Measurements from ENCODE around the gene ACTN2.

The ACTN2 gene

DNA sequence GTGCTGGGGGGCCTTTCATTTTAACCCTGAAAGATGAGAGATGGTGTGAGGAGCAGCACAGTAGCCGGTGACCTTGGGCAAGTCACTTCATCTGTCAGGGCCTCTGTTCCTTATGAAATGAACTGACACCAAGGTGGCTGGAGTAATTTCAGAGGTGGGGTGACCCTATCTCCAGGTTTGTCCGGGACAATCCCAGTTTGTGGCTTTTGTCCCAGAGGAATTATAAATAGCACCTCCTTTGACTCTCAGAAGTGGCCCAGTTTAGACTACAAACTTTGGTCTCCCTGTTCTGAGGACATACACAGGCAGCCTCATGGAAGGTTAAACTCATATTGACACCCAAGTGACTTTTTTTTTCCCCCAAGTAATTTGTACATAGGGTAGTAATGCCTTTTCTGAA lies 14.6 kb downstream of the ACTN2 start:
- peak overlapping the region; percentile 5 for H3K9ac ChIP-seq (ENCODE audit: insufficient read length)
- peak overlapping the region; percentile 97; the same call in 1 of the 2 replicates for H3K27ac ChIP-seq
- no peak overlapping the region for H3K4me3 ChIP-seq
- peaks cover 3% of the 10 kb centered on the region; the same call in 1 of the 2 replicates for H3K36me3 ChIP-seq (ENCODE audit: insufficient read depth, low read length)
- H3K9me3 ChIP-seq (ENCODE audit: low read depth, low read length), result no peaks in the 10 kb centered on the region
- DNase-seq (ENCODE audit: low read depth, low spot score), result no peak
- TF ChIP-seq POLR2AphosphoS5 (IDR thresholded peaks at IDR 0.05; ENCODE audit: borderline replicate concordance, low read depth, low read length), result no peak
- no peak for TF ChIP-seq EZH2 (IDR thresholded peaks at IDR 0.05)
- TF ChIP-seq FOXP2 (optimal IDR thresholded peaks at IDR 0.05; ENCODE audit: control extremely low read depth, extremely low read length, insufficient read depth), result no peak

DNA sequence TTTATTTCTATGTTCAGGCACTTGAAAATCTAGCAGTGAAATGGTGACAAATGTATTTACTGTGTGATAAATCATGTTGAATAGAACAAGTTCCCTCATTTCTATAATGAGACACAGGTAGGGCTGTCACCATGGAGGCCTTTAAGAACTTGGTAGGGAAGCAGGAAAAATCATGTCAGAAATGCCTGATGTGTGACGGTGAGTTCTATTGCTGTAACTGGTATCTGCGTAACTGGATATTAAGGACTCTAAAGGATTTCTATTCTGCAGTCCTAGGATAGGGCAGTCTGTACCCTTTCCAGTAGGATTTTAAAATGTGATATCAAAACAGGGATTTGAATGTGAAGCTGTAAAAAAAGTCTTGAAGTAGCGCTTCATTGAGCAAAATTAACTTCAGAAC lies 15.5 kb downstream of the ACTN2 start:
- Histone ChIP-seq H3K9ac (ENCODE audit: insufficient read length) (peak overlapping the region; percentile 63), H3K36me3 (ENCODE audit: insufficient read depth, low read length) (peaks cover 3% of the 10 kb centered on the region; the same call in 1 of the 2 replicates), H3K4me3 (peak overlapping the region; percentile 70), H3K27ac (peak overlapping the region; percentile 97), H3K9me3 (ENCODE audit: low read depth, low read length) (no peaks in the 10 kb centered on the region)
- TF ChIP-seq POLR2AphosphoS5 (IDR thresholded peaks at IDR 0.05; ENCODE audit: borderline replicate concordance, low read depth, low read length) (no peak), EZH2 (IDR thresholded peaks at IDR 0.05) (no peak), FOXP2 (optimal IDR thresholded peaks at IDR 0.05; ENCODE audit: control extremely low read depth, extremely low read length, insufficient read depth) (no peak)
- no peak for DNase-seq (ENCODE audit: low read depth, low spot score)

DNA sequence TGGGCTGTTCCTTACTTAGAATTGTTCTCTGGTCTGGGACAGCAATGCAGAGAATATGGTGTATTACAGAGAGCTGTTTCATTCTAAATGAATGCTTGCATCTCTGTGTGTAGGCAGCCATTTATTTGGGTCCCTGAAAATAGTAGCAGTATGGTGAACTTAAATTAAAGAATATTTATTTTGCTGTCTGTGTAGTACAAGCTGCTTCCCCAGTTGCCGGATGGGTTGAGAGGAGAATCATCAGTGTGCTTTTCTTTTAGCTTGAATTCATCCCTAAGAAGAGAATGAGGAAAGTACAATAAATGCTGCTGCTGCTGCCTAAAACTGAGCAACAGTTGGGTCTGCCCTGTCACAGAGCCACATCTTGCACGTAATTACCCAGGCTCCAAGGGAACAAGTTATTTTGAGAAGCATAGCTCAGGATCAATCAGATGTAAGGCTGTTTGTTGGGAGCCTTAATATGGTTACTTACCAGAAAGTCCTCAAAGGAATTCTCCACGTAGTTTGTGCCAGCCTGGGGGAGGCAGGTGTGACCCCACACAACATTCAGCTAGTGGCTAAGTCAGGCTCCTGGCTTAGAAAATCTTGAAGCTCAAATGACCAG lies 16.6 kb downstream of the ACTN2 start:
- DNase-seq (ENCODE audit: low read depth, low spot score), result no peak
- peak overlapping the region; percentile 97 for H3K27ac ChIP-seq
- H3K36me3 ChIP-seq (ENCODE audit: insufficient read depth, low read length), result peaks cover 4% of the 10 kb centered on the region; the same call in 1 of the 2 replicates
- no peaks in the 10 kb centered on the region for H3K9me3 ChIP-seq (ENCODE audit: low read depth, low read length)
- H3K9ac ChIP-seq (ENCODE audit: insufficient read length), result peak overlapping the region; percentile 49
- TF ChIP-seq POLR2AphosphoS5 (IDR thresholded peaks at IDR 0.05; ENCODE audit: borderline replicate concordance, low read depth, low read length) (no peak), FOXP2 (optimal IDR thresholded peaks at IDR 0.05; ENCODE audit: control extremely low read depth, extremely low read length, insufficient read depth) (no peak), EZH2 (IDR thresholded peaks at IDR 0.05) (no peak)
- H3K4me3 ChIP-seq, result peak overlapping the region; percentile 70

DNA sequence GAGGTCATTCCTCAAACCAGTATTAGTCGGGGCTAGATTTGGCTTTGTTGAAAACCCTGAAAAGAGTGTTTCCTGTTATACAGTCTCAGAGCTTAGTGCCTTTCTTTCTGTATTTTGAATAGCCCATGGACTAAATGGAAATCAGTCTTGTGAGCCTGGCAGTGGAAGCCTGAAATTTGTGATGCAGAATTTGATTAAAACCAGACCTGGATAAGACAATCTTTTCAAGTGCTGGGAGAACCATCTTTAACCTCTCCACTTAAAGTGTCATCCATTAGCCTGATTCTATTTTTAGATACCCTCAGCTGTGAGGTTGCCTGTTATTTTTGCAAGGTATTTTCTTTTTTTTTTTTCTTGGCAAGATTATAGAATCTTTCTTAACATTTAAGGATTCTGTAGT lies 19.5 kb downstream of the ACTN2 start:
- TF ChIP-seq EZH2 (IDR thresholded peaks at IDR 0.05) (no peak), POLR2AphosphoS5 (IDR thresholded peaks at IDR 0.05; ENCODE audit: borderline replicate concordance, low read depth, low read length) (peak; percentile 23; the same call in 1 of the 2 replicates)
- peak overlapping the region; percentile 39 for H3K9ac ChIP-seq (ENCODE audit: insufficient read length)
- peak overlapping the region; percentile 84 for H3K27ac ChIP-seq
- no peaks in the 10 kb centered on the region for H3K9me3 ChIP-seq (ENCODE audit: low read depth, low read length)
- peak overlapping the region; percentile 47 for H3K4me3 ChIP-seq
- peaks cover 8% of the 10 kb centered on the region; the same call in 1 of the 2 replicates for H3K36me3 ChIP-seq (ENCODE audit: insufficient read depth, low read length)
- DNase-seq (ENCODE audit: low read depth, low spot score), result no peak

DNA sequence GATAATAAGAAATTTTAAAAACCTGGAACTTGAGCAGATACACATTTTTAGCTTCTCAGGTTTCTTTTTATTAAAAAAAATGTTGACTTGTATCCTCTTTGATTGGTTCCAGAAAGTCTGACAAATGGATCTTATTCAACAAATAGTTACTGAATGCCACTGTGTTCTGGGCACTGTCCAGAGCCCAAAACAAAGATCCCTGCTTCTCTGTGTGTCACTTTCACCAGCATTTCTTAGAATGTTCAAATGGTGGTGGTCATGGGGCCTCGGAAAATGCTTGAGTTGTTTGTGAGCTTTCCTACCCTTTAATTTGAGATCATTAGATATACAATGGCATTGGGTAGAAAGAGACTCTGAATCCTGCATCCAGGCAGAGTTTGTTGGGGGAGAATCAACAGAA lies 19.9 kb downstream of the ACTN2 start:
- no peak for TF ChIP-seq EZH2 (IDR thresholded peaks at IDR 0.05)
- TF ChIP-seq POLR2AphosphoS5 (IDR thresholded peaks at IDR 0.05; ENCODE audit: borderline replicate concordance, low read depth, low read length), result no peak
- TF ChIP-seq FOXP2 (optimal IDR thresholded peaks at IDR 0.05; ENCODE audit: control extremely low read depth, extremely low read length, insufficient read depth), result no peak
- no peak for DNase-seq (ENCODE audit: low read depth, low spot score)
- Histone ChIP-seq H3K4me3 (peak overlapping the region; percentile 47), H3K9me3 (ENCODE audit: low read depth, low read length) (no peaks in the 10 kb centered on the region), H3K36me3 (ENCODE audit: insufficient read depth, low read length) (peaks cover 8% of the 10 kb centered on the region; the same call in 1 of the 2 replicates), H3K27ac (peak overlapping the region; percentile 84), H3K9ac (ENCODE audit: insufficient read length) (peak overlapping the region; percentile 39)

DNA sequence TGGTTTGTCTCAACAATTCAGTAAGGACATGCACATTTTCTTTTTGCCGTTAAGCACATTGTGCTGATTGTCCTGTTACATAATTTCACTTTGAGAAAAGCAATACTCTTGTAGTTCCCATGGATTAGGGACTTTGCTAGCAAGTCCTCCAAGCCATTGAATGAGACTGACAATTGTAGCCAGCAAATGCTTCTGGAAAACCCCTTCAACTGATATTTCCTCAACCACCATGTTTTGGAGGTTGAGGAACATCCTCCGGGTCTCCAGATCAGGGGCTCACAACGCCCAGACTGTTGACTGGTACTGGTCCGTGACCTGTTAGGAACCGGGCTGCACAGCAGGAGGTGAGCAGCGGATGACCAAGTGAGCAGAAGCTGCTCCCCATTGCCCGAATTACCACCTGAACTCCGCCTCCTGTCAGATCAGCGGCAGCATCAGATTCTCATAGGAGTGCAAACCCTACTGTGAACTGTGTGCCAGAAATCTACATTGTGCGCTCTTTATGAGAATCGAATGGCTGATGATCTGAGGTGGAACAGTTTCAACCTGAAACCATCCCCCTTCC lies 24.1 kb downstream of the ACTN2 start:
- no peak for TF ChIP-seq POLR2AphosphoS5 (IDR thresholded peaks at IDR 0.05; ENCODE audit: borderline replicate concordance, low read depth, low read length)
- TF ChIP-seq FOXP2 (optimal IDR thresholded peaks at IDR 0.05; ENCODE audit: control extremely low read depth, extremely low read length, insufficient read depth), result no peak
- TF ChIP-seq EZH2 (IDR thresholded peaks at IDR 0.05), result no peak
- no peaks in the 10 kb centered on the region for H3K9me3 ChIP-seq (ENCODE audit: low read depth, low read length)
- H3K9ac ChIP-seq (ENCODE audit: insufficient read length), result no peak overlapping the region
- H3K36me3 ChIP-seq (ENCODE audit: insufficient read depth, low read length), result peaks cover 5% of the 10 kb centered on the region; the same call in 1 of the 2 replicates
- no peak for DNase-seq (ENCODE audit: low read depth, low spot score)
- H3K4me3 ChIP-seq, result no peak overlapping the region
- no peak overlapping the region for H3K27ac ChIP-seq

DNA sequence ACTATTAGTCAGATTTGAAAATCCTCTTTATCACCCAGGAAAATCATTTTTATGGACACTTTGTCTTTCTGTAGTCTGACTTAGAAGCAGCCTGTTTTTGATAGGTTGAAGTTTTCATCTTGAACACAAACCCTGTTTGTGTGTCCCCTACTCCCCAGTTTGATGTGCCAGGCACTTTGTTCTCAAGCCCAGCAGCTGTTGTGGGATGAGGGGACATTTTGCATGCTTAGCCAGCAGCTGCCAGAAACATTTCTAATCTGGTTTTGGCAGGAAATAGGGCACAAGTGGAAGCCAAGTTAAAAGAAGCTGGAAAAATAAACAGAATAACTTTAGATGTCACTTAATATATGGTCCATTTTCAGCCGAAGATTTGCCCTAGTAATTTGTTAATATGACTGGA lies 29.9 kb downstream of the ACTN2 start:
- no peak for DNase-seq (ENCODE audit: low read depth, low spot score)
- H3K27ac ChIP-seq, result no peak overlapping the region
- H3K4me3 ChIP-seq, result no peak overlapping the region
- no peaks in the 10 kb centered on the region for H3K9me3 ChIP-seq (ENCODE audit: low read depth, low read length)
- peaks cover 32% of the 10 kb centered on the region for H3K36me3 ChIP-seq (ENCODE audit: insufficient read depth, low read length)
- no peak overlapping the region for H3K9ac ChIP-seq (ENCODE audit: insufficient read length)
- TF ChIP-seq FOXP2 (optimal IDR thresholded peaks at IDR 0.05; ENCODE audit: control extremely low read depth, extremely low read length, insufficient read depth) (no peak), POLR2AphosphoS5 (IDR thresholded peaks at IDR 0.05; ENCODE audit: borderline replicate concordance, low read depth, low read length) (no peak), EZH2 (IDR thresholded peaks at IDR 0.05) (no peak)

DNA sequence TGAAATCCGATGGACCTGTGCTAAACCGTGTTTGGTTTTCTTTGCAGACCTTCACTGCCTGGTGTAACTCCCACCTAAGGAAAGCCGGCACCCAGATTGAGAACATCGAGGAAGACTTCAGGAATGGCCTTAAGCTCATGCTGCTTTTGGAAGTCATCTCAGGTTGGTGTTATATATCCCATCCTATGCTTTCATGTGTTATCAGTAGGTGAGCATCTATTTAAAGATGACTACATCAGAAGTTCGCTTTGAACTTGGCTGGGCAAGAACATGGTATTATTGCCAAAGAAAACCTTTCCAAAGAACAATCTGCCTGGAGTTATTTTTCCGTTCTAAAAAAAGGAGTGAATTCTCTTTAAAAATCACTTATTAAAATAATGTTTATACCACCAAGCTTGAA lies 31.5 kb downstream of the ACTN2 start:
- DNase-seq (ENCODE audit: low read depth, low spot score), result no peak
- no peaks in the 10 kb centered on the region for H3K9me3 ChIP-seq (ENCODE audit: low read depth, low read length)
- TF ChIP-seq EZH2 (IDR thresholded peaks at IDR 0.05), result no peak
- TF ChIP-seq FOXP2 (optimal IDR thresholded peaks at IDR 0.05; ENCODE audit: control extremely low read depth, extremely low read length, insufficient read depth), result no peak
- no peak for TF ChIP-seq POLR2AphosphoS5 (IDR thresholded peaks at IDR 0.05; ENCODE audit: borderline replicate concordance, low read depth, low read length)
- no peak overlapping the region for H3K9ac ChIP-seq (ENCODE audit: insufficient read length)
- H3K36me3 ChIP-seq (ENCODE audit: insufficient read depth, low read length), result peaks cover 47% of the 10 kb centered on the region
- H3K4me3 ChIP-seq, result no peak overlapping the region
- H3K27ac ChIP-seq, result no peak overlapping the region
